PC-9 (cell line): ENCODE measurements around the gene CGB3.
"Not testable (repeated sequence)": the region's sequence is repeated elsewhere in the genome, so short reads cannot be mapped to it uniquely, and the experiment has no call there.

Experiments used
- EZH2 ChIP-seq: fragments of 200-600 bp; sonication (generic); IDR thresholded peaks from 2 replicates; pipeline ENCODE4 v1.8.0; 2017; ENCODE audit warnings: antibody characterized with exemption, low read depth
- TF ChIP-seq, protein P1 (sequence below): fragments of 200-600 bp; sonication (generic); conservative IDR thresholded peaks from 2 replicates; pipeline ENCODE4 v1.6.1; 2017; ENCODE audit warnings: mixed run types, antibody characterized with exemption, mild to moderate bottlenecking, moderate library complexity

DNA sequence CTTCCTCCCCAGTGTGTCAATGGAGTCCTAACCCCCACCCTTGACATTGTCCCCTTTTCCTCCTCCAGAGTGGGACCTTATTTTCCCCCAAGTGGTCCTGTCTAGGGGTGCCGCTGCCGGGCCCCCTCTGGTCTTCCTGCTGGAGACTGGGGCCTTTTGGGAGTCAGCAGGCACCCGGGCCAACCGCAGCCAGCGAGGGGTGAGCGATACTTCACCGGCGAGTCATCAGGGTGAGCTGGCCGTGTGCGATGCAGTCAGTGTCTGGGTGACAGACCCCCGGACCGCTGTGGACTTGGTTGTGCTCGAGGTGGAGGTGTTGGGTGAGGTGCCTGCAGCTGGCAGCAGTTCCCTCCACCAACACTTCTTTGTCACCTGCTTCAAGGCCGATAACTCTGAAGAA is 5.6 kb upstream of the CGB3 start:
- not testable (repeated sequence) for TF ChIP-seq EZH2
- TF ChIP-seq, protein P1, sequence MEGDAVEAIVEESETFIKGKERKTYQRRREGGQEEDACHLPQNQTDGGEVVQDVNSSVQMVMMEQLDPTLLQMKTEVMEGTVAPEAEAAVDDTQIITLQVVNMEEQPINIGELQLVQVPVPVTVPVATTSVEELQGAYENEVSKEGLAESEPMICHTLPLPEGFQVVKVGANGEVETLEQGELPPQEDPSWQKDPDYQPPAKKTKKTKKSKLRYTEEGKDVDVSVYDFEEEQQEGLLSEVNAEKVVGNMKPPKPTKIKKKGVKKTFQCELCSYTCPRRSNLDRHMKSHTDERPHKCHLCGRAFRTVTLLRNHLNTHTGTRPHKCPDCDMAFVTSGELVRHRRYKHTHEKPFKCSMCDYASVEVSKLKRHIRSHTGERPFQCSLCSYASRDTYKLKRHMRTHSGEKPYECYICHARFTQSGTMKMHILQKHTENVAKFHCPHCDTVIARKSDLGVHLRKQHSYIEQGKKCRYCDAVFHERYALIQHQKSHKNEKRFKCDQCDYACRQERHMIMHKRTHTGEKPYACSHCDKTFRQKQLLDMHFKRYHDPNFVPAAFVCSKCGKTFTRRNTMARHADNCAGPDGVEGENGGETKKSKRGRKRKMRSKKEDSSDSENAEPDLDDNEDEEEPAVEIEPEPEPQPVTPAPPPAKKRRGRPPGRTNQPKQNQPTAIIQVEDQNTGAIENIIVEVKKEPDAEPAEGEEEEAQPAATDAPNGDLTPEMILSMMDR = not testable (repeated sequence)
